ENCODE measurements around the gene SNX32. TPM values are rescaled to one million over a fixed set of nuclear protein-coding genes. Genes with fewer than 3 reads are reported as not detected.

SNX32 gene
- total and polyA plus RNA-seq, 2 of the 13 experiments (the other 11 are each of a cell fraction or from before 2014, with no cell fraction given) = 0.09 to 0.34 TPM

DNA sequence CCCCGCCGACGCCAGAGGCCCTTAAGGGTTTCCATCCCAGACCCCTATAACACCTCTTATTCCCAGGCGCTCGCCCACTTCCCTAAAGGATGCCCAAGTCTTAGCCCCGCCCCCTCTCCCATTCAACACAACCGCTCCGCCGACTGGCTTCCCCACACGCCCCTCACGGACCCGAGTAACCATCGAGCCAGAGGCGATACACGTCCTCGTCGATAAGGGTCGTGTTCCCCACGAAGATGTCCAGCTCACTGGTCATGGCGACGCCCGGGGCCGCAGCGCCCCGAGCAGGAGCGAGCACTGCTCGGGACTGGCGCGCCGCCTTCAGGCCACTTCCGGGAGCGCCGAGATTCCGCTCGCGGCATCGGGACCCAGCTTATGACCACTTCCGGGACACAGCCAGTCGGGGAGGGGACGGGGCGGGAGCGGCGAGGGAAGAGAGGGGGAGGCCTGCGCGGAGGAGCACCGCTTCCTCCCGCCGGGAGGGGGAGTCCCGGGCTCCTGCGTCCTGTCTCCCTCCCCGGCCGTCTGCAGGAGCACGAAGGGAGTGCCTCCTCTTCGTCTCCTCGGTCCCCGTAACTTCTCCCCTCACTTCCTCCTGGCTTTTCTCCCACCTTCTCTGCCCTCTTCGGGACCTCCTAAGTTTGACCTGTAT is 54.5 kb downstream of the SNX32 start, which contains the start of gene FIBP (continued):
- TF ChIP-seq MIER2 (CRISPR knock-in tag; IDR thresholded peaks at IDR 0.05) = no peak
- no peak; the same call in 1 of the 2 replicates for TF ChIP-seq NFKBIZ (CRISPR knock-in tag; IDR thresholded peaks at IDR 0.05)
- TF ChIP-seq, protein P1, sequence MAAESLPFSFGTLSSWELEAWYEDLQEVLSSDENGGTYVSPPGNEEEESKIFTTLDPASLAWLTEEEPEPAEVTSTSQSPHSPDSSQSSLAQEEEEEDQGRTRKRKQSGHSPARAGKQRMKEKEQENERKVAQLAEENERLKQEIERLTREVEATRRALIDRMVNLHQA (CRISPR knock-in tag; IDR thresholded peaks at IDR 0.05) = no peak
- 0 out of 2 replicates have a peak, but pooled peaks have one; percentile 24 for TF ChIP-seq KLF12 (CRISPR knock-in tag; IDR thresholded peaks at IDR 0.05; ENCODE audit: borderline replicate concordance)
- TF ChIP-seq, protein P2, sequence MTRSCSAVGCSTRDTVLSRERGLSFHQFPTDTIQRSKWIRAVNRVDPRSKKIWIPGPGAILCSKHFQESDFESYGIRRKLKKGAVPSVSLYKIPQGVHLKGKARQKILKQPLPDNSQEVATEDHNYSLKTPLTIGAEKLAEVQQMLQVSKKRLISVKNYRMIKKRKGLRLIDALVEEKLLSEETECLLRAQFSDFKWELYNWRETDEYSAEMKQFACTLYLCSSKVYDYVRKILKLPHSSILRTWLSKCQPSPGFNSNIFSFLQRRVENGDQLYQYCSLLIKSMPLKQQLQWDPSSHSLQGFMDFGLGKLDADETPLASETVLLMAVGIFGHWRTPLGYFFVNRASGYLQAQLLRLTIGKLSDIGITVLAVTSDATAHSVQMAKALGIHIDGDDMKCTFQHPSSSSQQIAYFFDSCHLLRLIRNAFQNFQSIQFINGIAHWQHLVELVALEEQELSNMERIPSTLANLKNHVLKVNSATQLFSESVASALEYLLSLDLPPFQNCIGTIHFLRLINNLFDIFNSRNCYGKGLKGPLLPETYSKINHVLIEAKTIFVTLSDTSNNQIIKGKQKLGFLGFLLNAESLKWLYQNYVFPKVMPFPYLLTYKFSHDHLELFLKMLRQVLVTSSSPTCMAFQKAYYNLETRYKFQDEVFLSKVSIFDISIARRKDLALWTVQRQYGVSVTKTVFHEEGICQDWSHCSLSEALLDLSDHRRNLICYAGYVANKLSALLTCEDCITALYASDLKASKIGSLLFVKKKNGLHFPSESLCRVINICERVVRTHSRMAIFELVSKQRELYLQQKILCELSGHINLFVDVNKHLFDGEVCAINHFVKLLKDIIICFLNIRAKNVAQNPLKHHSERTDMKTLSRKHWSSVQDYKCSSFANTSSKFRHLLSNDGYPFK (CRISPR knock-in tag; IDR thresholded peaks at IDR 0.05; ENCODE audit: borderline replicate concordance) = peak; percentile 82; the same call in 1 of the 2 replicates
- no peak for TF ChIP-seq ZNF589 (CRISPR knock-in tag; conservative IDR thresholded peaks at IDR 0.05)
- TF ChIP-seq ZNF501 (CRISPR knock-in tag; IDR thresholded peaks at IDR 0.05) = peak; percentile 77
- TF ChIP-seq HOXA5 (CRISPR knock-in tag; IDR thresholded peaks at IDR 0.05) = 0 out of 2 replicates have a peak, but pooled peaks have one; percentile 33
- TF ChIP-seq, protein P3, sequence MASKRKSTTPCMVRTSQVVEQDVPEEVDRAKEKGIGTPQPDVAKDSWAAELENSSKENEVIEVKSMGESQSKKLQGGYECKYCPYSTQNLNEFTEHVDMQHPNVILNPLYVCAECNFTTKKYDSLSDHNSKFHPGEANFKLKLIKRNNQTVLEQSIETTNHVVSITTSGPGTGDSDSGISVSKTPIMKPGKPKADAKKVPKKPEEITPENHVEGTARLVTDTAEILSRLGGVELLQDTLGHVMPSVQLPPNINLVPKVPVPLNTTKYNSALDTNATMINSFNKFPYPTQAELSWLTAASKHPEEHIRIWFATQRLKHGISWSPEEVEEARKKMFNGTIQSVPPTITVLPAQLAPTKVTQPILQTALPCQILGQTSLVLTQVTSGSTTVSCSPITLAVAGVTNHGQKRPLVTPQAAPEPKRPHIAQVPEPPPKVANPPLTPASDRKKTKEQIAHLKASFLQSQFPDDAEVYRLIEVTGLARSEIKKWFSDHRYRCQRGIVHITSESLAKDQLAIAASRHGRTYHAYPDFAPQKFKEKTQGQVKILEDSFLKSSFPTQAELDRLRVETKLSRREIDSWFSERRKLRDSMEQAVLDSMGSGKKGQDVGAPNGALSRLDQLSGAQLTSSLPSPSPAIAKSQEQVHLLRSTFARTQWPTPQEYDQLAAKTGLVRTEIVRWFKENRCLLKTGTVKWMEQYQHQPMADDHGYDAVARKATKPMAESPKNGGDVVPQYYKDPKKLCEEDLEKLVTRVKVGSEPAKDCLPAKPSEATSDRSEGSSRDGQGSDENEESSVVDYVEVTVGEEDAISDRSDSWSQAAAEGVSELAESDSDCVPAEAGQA (IDR thresholded peaks at IDR 0.05; ENCODE audit: low read depth) = peak; percentile 83; the same call in 1 of the 2 replicates
- TF ChIP-seq, protein P3 (CRISPR knock-in tag; IDR thresholded peaks at IDR 0.05; ENCODE audit: borderline replicate concordance) = no peak
- TF ChIP-seq, protein P4, sequence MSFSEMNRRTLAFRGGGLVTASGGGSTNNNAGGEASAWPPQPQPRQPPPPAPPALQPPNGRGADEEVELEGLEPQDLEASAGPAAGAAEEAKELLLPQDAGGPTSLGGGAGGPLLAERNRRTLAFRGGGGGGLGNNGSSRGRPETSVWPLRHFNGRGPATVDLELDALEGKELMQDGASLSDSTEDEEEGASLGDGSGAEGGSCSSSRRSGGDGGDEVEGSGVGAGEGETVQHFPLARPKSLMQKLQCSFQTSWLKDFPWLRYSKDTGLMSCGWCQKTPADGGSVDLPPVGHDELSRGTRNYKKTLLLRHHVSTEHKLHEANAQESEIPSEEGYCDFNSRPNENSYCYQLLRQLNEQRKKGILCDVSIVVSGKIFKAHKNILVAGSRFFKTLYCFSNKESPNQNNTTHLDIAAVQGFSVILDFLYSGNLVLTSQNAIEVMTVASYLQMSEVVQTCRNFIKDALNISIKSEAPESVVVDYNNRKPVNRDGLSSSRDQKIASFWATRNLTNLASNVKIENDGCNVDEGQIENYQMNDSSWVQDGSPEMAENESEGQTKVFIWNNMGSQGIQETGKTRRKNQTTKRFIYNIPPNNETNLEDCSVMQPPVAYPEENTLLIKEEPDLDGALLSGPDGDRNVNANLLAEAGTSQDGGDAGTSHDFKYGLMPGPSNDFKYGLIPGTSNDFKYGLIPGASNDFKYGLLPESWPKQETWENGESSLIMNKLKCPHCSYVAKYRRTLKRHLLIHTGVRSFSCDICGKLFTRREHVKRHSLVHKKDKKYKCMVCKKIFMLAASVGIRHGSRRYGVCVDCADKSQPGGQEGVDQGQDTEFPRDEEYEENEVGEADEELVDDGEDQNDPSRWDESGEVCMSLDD (CRISPR knock-in tag; IDR thresholded peaks at IDR 0.05; ENCODE audit: borderline replicate concordance) = no peak
- no peak for TF ChIP-seq NR2F1 (CRISPR knock-in tag; IDR thresholded peaks at IDR 0.05)
- TF ChIP-seq ZNF263 (CRISPR knock-in tag; IDR thresholded peaks at IDR 0.05) = peak; percentile 96
- TF ChIP-seq, protein P5, sequence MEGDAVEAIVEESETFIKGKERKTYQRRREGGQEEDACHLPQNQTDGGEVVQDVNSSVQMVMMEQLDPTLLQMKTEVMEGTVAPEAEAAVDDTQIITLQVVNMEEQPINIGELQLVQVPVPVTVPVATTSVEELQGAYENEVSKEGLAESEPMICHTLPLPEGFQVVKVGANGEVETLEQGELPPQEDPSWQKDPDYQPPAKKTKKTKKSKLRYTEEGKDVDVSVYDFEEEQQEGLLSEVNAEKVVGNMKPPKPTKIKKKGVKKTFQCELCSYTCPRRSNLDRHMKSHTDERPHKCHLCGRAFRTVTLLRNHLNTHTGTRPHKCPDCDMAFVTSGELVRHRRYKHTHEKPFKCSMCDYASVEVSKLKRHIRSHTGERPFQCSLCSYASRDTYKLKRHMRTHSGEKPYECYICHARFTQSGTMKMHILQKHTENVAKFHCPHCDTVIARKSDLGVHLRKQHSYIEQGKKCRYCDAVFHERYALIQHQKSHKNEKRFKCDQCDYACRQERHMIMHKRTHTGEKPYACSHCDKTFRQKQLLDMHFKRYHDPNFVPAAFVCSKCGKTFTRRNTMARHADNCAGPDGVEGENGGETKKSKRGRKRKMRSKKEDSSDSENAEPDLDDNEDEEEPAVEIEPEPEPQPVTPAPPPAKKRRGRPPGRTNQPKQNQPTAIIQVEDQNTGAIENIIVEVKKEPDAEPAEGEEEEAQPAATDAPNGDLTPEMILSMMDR (CRISPR knock-in tag; IDR thresholded peaks at IDR 0.05) = peak; percentile 94
- TF ChIP-seq TCF7L2 (IDR thresholded peaks at IDR 0.05; ENCODE audit: low read depth, low read length) = no peak
